Measurements from ENCODE around the gene KCTD1. TPM values are rescaled to one million over a fixed set of nuclear protein-coding genes. Genes with fewer than 3 reads are reported as not detected.

Gene KCTD1
- total and polyA plus RNA-seq, 2 of the 8 experiments (the other 6 are each of a cell fraction or from before 2014, with no cell fraction given) = 7.7 to 14.0 TPM

- H2AK5ac ChIP-seq (ENCODE audit: low read depth, low read length) = no peak overlapping the region
- H3K4me2 ChIP-seq (ENCODE audit: insufficient read depth in 1 of 2, low read depth in 2 of 2, low read length in 2 of 2) = peak overlapping the region; percentile 63 to 82
- DNase-seq (ENCODE audit: low read depth in 1 of 2, low spot score in 2 of 2) = peak; percentile 62 to 72
- H2AFZ ChIP-seq (ENCODE audit: low read length) = peak overlapping the region; percentile 69
- peak overlapping the region; percentile 44 for H2BK120ac ChIP-seq (replicated peaks; ENCODE audit: low read depth, low read length)
- H2BK5ac ChIP-seq (ENCODE audit: low read depth, low read length) = 0 out of 2 replicates have a peak overlapping the region, but pooled peaks have one; percentile 47
- H4K20me1 ChIP-seq (replicated peaks in 1 of 2; ENCODE audit: control insufficient read depth in 1 of 2, insufficient read depth in 2 of 2, low read length in 2 of 2) = no peaks in the 10 kb centered on the region
- H2BK20ac ChIP-seq (ENCODE audit: low read length) = peak overlapping the region; percentile 43; the same call in 1 of the 2 replicates
- WGBS, 2 experiments (ENCODE audit: extremely low coverage in 1 of 2, insufficient coverage in 1 of 2, insufficient read length in 1 of 2, insufficient replicate concordance in 2 of 2, low coverage in 1 of 2, low lambda C conversion rate in 2 of 2, missing lambda C conversion rate in 1 of 2) = 16% methylated on average over 27 of the region's 27 CpGs; no CpG with 5 or more reads in 1 of the 2 experiments
- no peak overlapping the region for H3K4ac ChIP-seq (replicated peaks; ENCODE audit: insufficient read length, low read depth, low read length)
- CTCF ChIA-PET (ENCODE audit: partially characterized antibody) = interaction anchor here (1.1 kb wide), 1 partner anchor 28 kb away, joined by 3 read pairs; no protein-coding TSS in a partner anchor
- H3K56ac ChIP-seq (replicated peaks; ENCODE audit: insufficient read length, low read depth, low read length) = no peak overlapping the region
- H3K23ac ChIP-seq (ENCODE audit: insufficient read length) = no peak overlapping the region
- FAIRE-seq = peak; percentile 52
- peaks cover 0 to 18% (median 7%) of the 10 kb centered on the region in 4 experiments; a peak in 4 of 7 replicates for H3K27me3 ChIP-seq (replicated peaks in 1 of 4; ENCODE audit: control insufficient read depth in 3 of 4, extremely low read depth in 1 of 4, insufficient read depth in 3 of 4, low read length in 3 of 4)
- no peaks in the 10 kb centered on the region for H3K79me2 ChIP-seq (ENCODE audit: control insufficient read depth in 1 of 2, insufficient read depth in 2 of 2, low read length in 2 of 2)
- H4K8ac ChIP-seq (ENCODE audit: extremely low read depth, insufficient read depth, low read length) = peak overlapping the region; percentile 7; the same call in 1 of the 2 replicates
- peak overlapping the region; percentile 23; the same call in 1 of the 2 replicates for H2BK15ac ChIP-seq (ENCODE audit: low read length)
- no peak overlapping the region for H3K14ac ChIP-seq (ENCODE audit: insufficient read length)
- H4K91ac ChIP-seq (replicated peaks; ENCODE audit: insufficient read length, low read length) = peak overlapping the region; percentile 29
- no peaks in the 10 kb centered on the region for H3K9me3 ChIP-seq (ENCODE audit: insufficient read depth in 2 of 2, low read depth in 1 of 2, low read length in 1 of 2)
- H3K27ac ChIP-seq (ENCODE audit: low read depth, low read length) = no peak overlapping the region
- H3K4me3 ChIP-seq (ENCODE audit: extremely low read depth in 1 of 4, insufficient read depth in 2 of 4, low read depth in 3 of 4, low read length in 4 of 4) = peak overlapping the region; percentile 15 to 47 (median 16); a peak in 6 of 8 replicates
- H2BK12ac ChIP-seq (ENCODE audit: low read depth, low read length) = peak overlapping the region; percentile 82
- no peaks in the 10 kb centered on the region for H3K36me3 ChIP-seq (ENCODE audit: control insufficient read depth in 2 of 4, insufficient read depth in 4 of 4, low read length in 3 of 4)
- peaks cover 0 to 9% (median 5%) of the 10 kb centered on the region in 4 experiments; a peak in 5 of 7 replicates for H3K4me1 ChIP-seq (replicated peaks in 1 of 4; ENCODE audit: control insufficient read depth in 3 of 4, insufficient read depth in 4 of 4, low read length in 3 of 4)
- POLR2A ChIA-PET (ENCODE audit: partially characterized antibody) = no interaction called here
- H3K23me2 ChIP-seq (ENCODE audit: low read depth, low read length) = no peaks in the 10 kb centered on the region; the same call in 1 of the 2 replicates
- no peak overlapping the region for H4K5ac ChIP-seq (ENCODE audit: insufficient read length, low read depth, low read length)
- H3K79me1 ChIP-seq (ENCODE audit: low read depth, low read length) = no peaks in the 10 kb centered on the region
- H3K9ac ChIP-seq (replicated peaks in 1 of 4; ENCODE audit: extremely low read depth in 1 of 4, low read depth in 3 of 4, low read length in 3 of 4) = peak overlapping the region in 1 of 4 experiments; percentile 29; a peak in 1 of 7 replicates
- peak overlapping the region; percentile 51 for H3K18ac ChIP-seq (ENCODE audit: extremely low read depth, low read length)
- TF ChIP-seq SIX5 (IDR thresholded peaks at IDR 0.05; ENCODE audit: low read depth, low read length) = no peak
- TF ChIP-seq RFX5 (IDR thresholded peaks at IDR 0.05; ENCODE audit: borderline replicate concordance, low read depth, low read length) = no peak
- peak; percentile 22; the same call in 1 of the 2 replicates for TF ChIP-seq TBP (IDR thresholded peaks at IDR 0.05; ENCODE audit: low read depth, low read length)
- TF ChIP-seq KDM5A (IDR thresholded peaks at IDR 0.05; ENCODE audit: low read length) = no peak
- peak; percentile 89 for TF ChIP-seq E2F6 (IDR thresholded peaks at IDR 0.05)
- TF ChIP-seq BCL11A (IDR thresholded peaks at IDR 0.05; ENCODE audit: low read depth in 2 of 2, low read length in 2 of 2) = no peak
- peak; percentile 73 for TF ChIP-seq BACH1 (IDR thresholded peaks at IDR 0.05; ENCODE audit: low read length)
- TF ChIP-seq POLR2A (IDR thresholded peaks at IDR 0.05; ENCODE audit: control extremely low read depth in 1 of 2, low read depth in 2 of 2, low read length in 2 of 2) = peak in 1 of 2 experiments; percentile 45; a peak in 2 of 3 replicates
- TF ChIP-seq PHF8 (conservative IDR thresholded peaks at IDR 0.05; ENCODE audit: low read depth, low read length) = no peak
- TF ChIP-seq TEAD4 (IDR thresholded peaks at IDR 0.05; ENCODE audit: low read depth, low read length) = 0 out of 2 replicates have a peak, but pooled peaks have one; percentile 9
- TF ChIP-seq ASH2L (IDR thresholded peaks at IDR 0.05; ENCODE audit: low read length) = peak; percentile 86
Observed at GRCh38 chr18:26574958-26575864, 26.9 kb upstream of the KCTD1 start.

Data from H1 (cell line).